K562 (cell line): ENCODE measurements around the gene RAB25. TPM values are rescaled to one million over a fixed set of nuclear protein-coding genes. Genes with fewer than 3 reads are reported as not detected.

Source experiments
- PCBP1 ChIP-seq: fragments of 200-400 bp; formaldehyde crosslinking; IDR thresholded peaks from 2 replicates; pipeline ENCODE4 v1.6.1; 2018; ENCODE audit warnings: mild to moderate bottlenecking, low read depth, low read length; ENCODE audit not compliant: poor library complexity, severe bottlenecking
- polyA plus RNA-seq, 8 experiments: library from polyadenylated mRNA; depleted of rRNA in 4 of 8; stranded (reverse) in 5 of 8; unstranded in 3 of 8; fragments of >200 nt; fragmentation: Nextera tagmentation in 2 of 8; fragmentation: Illumina TruSeq in 1 of 8; extraction: Ambion mirVana in 2 of 8; extraction: Trizol in 1 of 8; gene quantifications; 2 replicates each; pipeline versions ENCODE4 v1.2.1 to v1.2.3, GENCODE V29; 2011 to 2014; ENCODE audit warnings: inconsistent platforms in 1 of 8, missing spikeins in 1 of 8
- total RNA-seq, 7 experiments: library from RNA; depleted of rRNA in 6 of 7; stranded (reverse); fragments of >200 nt in 6 of 7; fragmentation: Illumina TruSeq in 2 of 7; extraction: Trizol in 2 of 7; gene quantifications; 2 replicates each; pipeline versions ENCODE4 v1.2.1 to v1.2.3, GENCODE V29; 2011 to 2021; ENCODE audit warnings: low replicate concordance in 1 of 7
- TF ChIP-seq, protein P1 (sequence below), 2 experiments: fragments of 450-650 bp in 1 of 2; sonication (generic) in 1 of 2; formaldehyde crosslinking in 1 of 2; IDR thresholded peaks; 2 replicates each; pipeline versions ENCODE4 v1.7.1 to v1.9.0; 2016 to 2022; ENCODE audit warnings: inconsistent platforms in 1 of 2, mild to moderate bottlenecking in 1 of 2, missing genetic modification reagents in 1 of 2
- TF ChIP-seq, protein P2 (sequence below): sonication (generic); formaldehyde crosslinking; IDR thresholded peaks from 2 replicates; pipeline ENCODE4 v1.5.0; 2020; ENCODE audit warnings: missing genetic modification reagents
- TF ChIP-seq, protein P3 (sequence below): sonication (generic); formaldehyde crosslinking; IDR thresholded peaks from 2 replicates; pipeline ENCODE4 v1.8.1; 2023; ENCODE audit warnings: missing genetic modification reagents, mild to moderate bottlenecking, borderline replicate concordance
- TF ChIP-seq, protein P4 (sequence below), 2 experiments: IDR thresholded peaks; 2 replicates each; pipeline ENCODE4 v1.6.1; 2011; ENCODE audit warnings: borderline replicate concordance in 1 of 2, control low read depth in 1 of 2, low read depth in 1 of 2, low read length in 1 of 2, mild to moderate bottlenecking in 1 of 2, mixed read lengths in 1 of 2, moderate library complexity in 1 of 2; ENCODE audit not compliant: insufficient read depth in 1 of 2, insufficient read length in 1 of 2, poor library complexity in 1 of 2, severe bottlenecking in 1 of 2; ENCODE audit errors: extremely low read depth in 1 of 2

The RAB25 gene
- total and polyA plus RNA-seq, 9 of the 15 experiments (the other 6 are each of a cell fraction or from before 2014, with no cell fraction given), result 0.10 to 0.27 (median 0.13) TPM; not detected in 6

DNA sequence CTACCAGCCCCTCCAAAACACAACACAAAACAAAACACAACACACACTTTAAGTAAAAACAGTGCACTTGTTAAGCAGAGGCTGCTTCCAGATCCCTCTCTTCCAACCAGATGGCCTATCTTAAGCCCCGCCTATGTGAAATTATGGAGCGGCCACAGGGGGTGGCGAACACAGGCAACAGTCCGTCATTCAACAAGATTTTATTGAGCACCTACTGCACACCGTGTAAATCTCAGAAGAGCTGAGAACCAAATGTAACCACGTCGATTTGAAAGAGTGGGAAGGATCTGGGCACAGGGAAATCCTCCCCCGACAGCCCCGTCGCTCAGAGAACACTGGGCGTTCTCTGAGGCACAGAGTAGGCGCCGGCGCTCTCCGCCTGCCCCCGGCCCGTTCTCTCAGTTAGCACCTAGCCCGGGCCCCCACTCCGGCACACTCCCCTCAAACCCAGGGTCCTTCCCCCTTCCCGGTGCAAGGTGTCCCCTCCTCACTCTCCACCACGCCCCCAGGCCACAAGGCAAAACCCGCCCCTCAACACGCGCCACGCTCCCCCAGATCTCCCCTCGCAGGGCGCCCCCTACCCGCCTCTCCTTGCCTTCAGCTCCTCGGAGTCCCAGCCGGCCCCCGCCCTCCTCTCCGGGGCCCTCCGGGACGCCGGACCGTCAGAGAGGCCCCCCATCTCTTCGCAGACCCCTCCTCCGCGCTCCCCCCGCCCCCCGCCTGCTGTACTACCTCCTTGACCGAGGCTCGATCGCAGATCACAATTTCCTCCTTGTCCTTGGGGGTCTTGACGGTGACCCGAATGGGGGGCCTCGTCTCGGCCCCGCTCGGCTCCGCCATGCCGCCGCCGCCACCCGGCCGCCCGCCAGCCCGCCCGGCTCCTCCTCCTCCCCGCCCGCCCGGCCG, 7.8 kb upstream of the RAB25 start (continued):
- TF ChIP-seq, protein P1, sequence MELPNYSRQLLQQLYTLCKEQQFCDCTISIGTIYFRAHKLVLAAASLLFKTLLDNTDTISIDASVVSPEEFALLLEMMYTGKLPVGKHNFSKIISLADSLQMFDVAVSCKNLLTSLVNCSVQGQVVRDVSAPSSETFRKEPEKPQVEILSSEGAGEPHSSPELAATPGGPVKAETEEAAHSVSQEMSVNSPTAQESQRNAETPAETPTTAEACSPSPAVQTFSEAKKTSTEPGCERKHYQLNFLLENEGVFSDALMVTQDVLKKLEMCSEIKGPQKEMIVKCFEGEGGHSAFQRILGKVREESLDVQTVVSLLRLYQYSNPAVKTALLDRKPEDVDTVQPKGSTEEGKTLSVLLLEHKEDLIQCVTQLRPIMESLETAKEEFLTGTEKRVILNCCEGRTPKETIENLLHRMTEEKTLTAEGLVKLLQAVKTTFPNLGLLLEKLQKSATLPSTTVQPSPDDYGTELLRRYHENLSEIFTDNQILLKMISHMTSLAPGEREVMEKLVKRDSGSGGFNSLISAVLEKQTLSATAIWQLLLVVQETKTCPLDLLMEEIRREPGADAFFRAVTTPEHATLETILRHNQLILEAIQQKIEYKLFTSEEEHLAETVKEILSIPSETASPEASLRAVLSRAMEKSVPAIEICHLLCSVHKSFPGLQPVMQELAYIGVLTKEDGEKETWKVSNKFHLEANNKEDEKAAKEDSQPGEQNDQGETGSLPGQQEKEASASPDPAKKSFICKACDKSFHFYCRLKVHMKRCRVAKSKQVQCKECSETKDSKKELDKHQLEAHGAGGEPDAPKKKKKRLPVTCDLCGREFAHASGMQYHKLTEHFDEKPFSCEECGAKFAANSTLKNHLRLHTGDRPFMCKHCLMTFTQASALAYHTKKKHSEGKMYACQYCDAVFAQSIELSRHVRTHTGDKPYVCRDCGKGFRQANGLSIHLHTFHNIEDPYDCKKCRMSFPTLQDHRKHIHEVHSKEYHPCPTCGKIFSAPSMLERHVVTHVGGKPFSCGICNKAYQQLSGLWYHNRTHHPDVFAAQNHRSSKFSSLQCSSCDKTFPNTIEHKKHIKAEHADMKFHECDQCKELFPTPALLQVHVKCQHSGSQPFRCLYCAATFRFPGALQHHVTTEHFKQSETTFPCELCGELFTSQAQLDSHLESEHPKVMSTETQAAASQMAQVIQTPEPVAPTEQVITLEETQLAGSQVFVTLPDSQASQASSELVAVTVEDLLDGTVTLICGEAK (IDR thresholded peaks at IDR 0.05), result peak; percentile 68
- TF ChIP-seq, protein P1 (CRISPR knock-in tag; IDR thresholded peaks at IDR 0.05), result no peak
- TF ChIP-seq, protein P2, sequence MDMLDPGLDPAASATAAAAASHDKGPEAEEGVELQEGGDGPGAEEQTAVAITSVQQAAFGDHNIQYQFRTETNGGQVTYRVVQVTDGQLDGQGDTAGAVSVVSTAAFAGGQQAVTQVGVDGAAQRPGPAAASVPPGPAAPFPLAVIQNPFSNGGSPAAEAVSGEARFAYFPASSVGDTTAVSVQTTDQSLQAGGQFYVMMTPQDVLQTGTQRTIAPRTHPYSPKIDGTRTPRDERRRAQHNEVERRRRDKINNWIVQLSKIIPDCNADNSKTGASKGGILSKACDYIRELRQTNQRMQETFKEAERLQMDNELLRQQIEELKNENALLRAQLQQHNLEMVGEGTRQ, result no peak
- TF ChIP-seq PCBP1, result peak; percentile 42
- TF ChIP-seq, protein P3, sequence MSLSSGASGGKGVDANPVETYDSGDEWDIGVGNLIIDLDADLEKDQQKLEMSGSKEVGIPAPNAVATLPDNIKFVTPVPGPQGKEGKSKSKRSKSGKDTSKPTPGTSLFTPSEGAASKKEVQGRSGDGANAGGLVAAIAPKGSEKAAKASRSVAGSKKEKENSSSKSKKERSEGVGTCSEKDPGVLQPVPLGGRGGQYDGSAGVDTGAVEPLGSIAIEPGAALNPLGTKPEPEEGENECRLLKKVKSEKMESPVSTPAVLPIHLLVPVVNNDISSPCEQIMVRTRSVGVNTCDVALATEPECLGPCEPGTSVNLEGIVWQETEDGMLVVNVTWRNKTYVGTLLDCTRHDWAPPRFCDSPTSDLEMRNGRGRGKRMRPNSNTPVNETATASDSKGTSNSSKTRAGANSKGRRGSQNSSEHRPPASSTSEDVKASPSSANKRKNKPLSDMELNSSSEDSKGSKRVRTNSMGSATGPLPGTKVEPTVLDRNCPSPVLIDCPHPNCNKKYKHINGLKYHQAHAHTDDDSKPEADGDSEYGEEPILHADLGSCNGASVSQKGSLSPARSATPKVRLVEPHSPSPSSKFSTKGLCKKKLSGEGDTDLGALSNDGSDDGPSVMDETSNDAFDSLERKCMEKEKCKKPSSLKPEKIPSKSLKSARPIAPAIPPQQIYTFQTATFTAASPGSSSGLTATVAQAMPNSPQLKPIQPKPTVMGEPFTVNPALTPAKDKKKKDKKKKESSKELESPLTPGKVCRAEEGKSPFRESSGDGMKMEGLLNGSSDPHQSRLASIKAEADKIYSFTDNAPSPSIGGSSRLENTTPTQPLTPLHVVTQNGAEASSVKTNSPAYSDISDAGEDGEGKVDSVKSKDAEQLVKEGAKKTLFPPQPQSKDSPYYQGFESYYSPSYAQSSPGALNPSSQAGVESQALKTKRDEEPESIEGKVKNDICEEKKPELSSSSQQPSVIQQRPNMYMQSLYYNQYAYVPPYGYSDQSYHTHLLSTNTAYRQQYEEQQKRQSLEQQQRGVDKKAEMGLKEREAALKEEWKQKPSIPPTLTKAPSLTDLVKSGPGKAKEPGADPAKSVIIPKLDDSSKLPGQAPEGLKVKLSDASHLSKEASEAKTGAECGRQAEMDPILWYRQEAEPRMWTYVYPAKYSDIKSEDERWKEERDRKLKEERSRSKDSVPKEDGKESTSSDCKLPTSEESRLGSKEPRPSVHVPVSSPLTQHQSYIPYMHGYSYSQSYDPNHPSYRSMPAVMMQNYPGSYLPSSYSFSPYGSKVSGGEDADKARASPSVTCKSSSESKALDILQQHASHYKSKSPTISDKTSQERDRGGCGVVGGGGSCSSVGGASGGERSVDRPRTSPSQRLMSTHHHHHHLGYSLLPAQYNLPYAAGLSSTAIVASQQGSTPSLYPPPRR, result no peak
- TF ChIP-seq, protein P4, sequence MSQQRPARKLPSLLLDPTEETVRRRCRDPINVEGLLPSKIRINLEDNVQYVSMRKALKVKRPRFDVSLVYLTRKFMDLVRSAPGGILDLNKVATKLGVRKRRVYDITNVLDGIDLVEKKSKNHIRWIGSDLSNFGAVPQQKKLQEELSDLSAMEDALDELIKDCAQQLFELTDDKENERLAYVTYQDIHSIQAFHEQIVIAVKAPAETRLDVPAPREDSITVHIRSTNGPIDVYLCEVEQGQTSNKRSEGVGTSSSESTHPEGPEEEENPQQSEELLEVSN (IDR thresholded peaks at IDR 0.05; ENCODE audit: borderline replicate concordance in 1 of 2, extremely low read depth in 1 of 2, insufficient read depth in 1 of 2, insufficient read length in 1 of 2, low read depth in 1 of 2, low read length in 1 of 2, poor library complexity in 1 of 2, severe bottlenecking in 1 of 2), result peak in 1 of 2 experiments; percentile 72
